Measurements from ENCODE around the gene NFKBIA.
A peak's percentile ranks its signal among the peaks of the same experiment; 100 is the strongest.

NFKBIA gene

GRCh38 chr14:35409595-35409994 lies 5.0 kb upstream of the NFKBIA start:
- Histone ChIP-seq H3K4me3 (ENCODE audit: low read depth in 1 of 2, low read length in 2 of 2) (no peak overlapping the region), H3K36me3 (ENCODE audit: insufficient read depth, low read length) (no peaks in the 10 kb centered on the region), H3K27me3 (ENCODE audit: insufficient read depth, low read length, poor library complexity) (no peaks in the 10 kb centered on the region), H3K9me3 (ENCODE audit: insufficient read depth, low read length, severe bottlenecking) (no peaks in the 10 kb centered on the region), H2AFZ (ENCODE audit: low read depth, low read length) (no peak overlapping the region), H3K27ac (ENCODE audit: low read length) (no peak overlapping the region), H3K4me2 (ENCODE audit: insufficient read depth, low read length) (no peak overlapping the region), H4K20me1 (ENCODE audit: insufficient read depth, low read length) (0 out of 2 replicates have a peak, but pooled peaks cover 3% of the 10 kb centered on the region), H3K4me1 (ENCODE audit: insufficient read depth, low read length) (peaks cover 29% of the 10 kb centered on the region), H3K79me2 (ENCODE audit: insufficient read depth, low read length) (peaks cover 14% of the 10 kb centered on the region), H3K9ac (ENCODE audit: low read depth, low read length) (no peak overlapping the region)
- ATAC-seq (ENCODE audit: insufficient read depth, low read depth) (no peak), DNase-seq (no peak)
- no peak for TF ChIP-seq CTCF (IDR thresholded peaks at IDR 0.05; ENCODE audit: borderline replicate concordance, extremely low read depth, low read length, poor library complexity, severe bottlenecking)
- no peak for TF ChIP-seq EZH2 (IDR thresholded peaks at IDR 0.05; ENCODE audit: borderline replicate concordance, low read depth, low read length, severe bottlenecking)

- peaks cover 28% of the 10 kb centered on the region for H3K79me2 ChIP-seq (ENCODE audit: insufficient read depth, low read length)
- H3K9me3 ChIP-seq (ENCODE audit: insufficient read depth, low read length, severe bottlenecking): no peaks in the 10 kb centered on the region
- no peak for TF ChIP-seq EZH2 (IDR thresholded peaks at IDR 0.05; ENCODE audit: borderline replicate concordance, low read depth, low read length, severe bottlenecking)
- no peak for TF ChIP-seq CTCF (IDR thresholded peaks at IDR 0.05; ENCODE audit: borderline replicate concordance, extremely low read depth, low read length, poor library complexity, severe bottlenecking)
- H3K4me2 ChIP-seq (ENCODE audit: insufficient read depth, low read length): no peak overlapping the region
- no peak overlapping the region for H3K9ac ChIP-seq (ENCODE audit: low read depth, low read length)
- ATAC-seq (ENCODE audit: insufficient read depth, low read depth) (no peak), DNase-seq (no peak)
- H2AFZ ChIP-seq (ENCODE audit: low read depth, low read length): no peak overlapping the region
- H3K27ac ChIP-seq (ENCODE audit: low read length): no peak overlapping the region
- no peaks in the 10 kb centered on the region for H3K27me3 ChIP-seq (ENCODE audit: insufficient read depth, low read length, poor library complexity)
- peaks cover 7% of the 10 kb centered on the region for H3K36me3 ChIP-seq (ENCODE audit: insufficient read depth, low read length)
- peaks cover 31% of the 10 kb centered on the region for H3K4me1 ChIP-seq (ENCODE audit: insufficient read depth, low read length)
- H4K20me1 ChIP-seq (ENCODE audit: insufficient read depth, low read length): peaks cover 9% of the 10 kb centered on the region
- no peak overlapping the region for H3K4me3 ChIP-seq (ENCODE audit: low read depth in 1 of 2, low read length in 2 of 2)
Observed at GRCh38 chr14:35408026-35408425, 3.5 kb upstream of the NFKBIA start.

GRCh38 chr14:35407306-35407630 lies 2.7 kb upstream of the NFKBIA start:
- Histone ChIP-seq H3K4me2 (ENCODE audit: insufficient read depth, low read length) (no peak overlapping the region), H3K9me3 (ENCODE audit: insufficient read depth, low read length, severe bottlenecking) (no peaks in the 10 kb centered on the region), H3K4me3 (ENCODE audit: low read depth in 1 of 2, low read length in 2 of 2) (no peak overlapping the region), H3K4me1 (ENCODE audit: insufficient read depth, low read length) (peaks cover 36% of the 10 kb centered on the region), H3K9ac (ENCODE audit: low read depth, low read length) (no peak overlapping the region), H3K27ac (ENCODE audit: low read length) (peak overlapping the region; percentile 3; the same call in 1 of the 2 replicates), H4K20me1 (ENCODE audit: insufficient read depth, low read length) (peaks cover 17% of the 10 kb centered on the region), H3K36me3 (ENCODE audit: insufficient read depth, low read length) (peaks cover 15% of the 10 kb centered on the region), H3K27me3 (ENCODE audit: insufficient read depth, low read length, poor library complexity) (no peaks in the 10 kb centered on the region), H3K79me2 (ENCODE audit: insufficient read depth, low read length) (peaks cover 36% of the 10 kb centered on the region), H2AFZ (ENCODE audit: low read depth, low read length) (no peak overlapping the region)
- ATAC-seq (ENCODE audit: insufficient read depth, low read depth): no peak
- DNase-seq: no peak
- TF ChIP-seq EZH2 (IDR thresholded peaks at IDR 0.05; ENCODE audit: borderline replicate concordance, low read depth, low read length, severe bottlenecking) (no peak), CTCF (IDR thresholded peaks at IDR 0.05; ENCODE audit: borderline replicate concordance, extremely low read depth, low read length, poor library complexity, severe bottlenecking) (no peak)

Measured in DND-41 (cell line).